ENCODE measurements around the gene PIRT.

DNA sequence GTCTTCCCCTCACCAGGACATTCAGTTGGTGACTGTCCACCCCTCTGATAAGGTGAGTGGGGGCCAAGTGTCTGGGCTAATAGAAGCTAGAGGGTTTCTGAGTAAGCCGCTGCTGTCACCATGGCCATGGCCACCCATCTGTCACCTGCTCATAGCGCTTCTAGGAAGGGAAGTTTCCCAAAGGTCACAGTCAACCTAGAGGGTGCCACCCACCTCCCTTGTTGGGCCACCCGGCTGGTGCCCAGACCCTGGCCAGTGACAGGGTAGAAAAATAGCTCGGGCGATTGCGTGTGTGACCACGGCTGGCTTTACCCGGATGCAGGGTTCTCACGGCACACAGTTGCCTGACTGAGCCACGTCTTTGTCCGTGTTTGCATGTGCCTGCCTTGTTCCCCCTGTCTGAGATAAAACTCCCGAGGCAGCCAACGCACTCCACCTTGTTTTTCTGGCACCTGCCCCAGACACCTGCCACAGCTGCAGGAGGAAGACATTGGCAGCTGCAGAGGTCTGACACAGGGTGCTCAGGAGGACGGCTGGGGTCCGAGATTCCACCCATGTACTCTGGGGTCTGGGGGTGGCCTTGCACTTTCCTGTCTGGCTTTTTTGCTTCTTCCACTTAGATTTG is 809 bp downstream of the PIRT start:
- TF ChIP-seq, protein P1, sequence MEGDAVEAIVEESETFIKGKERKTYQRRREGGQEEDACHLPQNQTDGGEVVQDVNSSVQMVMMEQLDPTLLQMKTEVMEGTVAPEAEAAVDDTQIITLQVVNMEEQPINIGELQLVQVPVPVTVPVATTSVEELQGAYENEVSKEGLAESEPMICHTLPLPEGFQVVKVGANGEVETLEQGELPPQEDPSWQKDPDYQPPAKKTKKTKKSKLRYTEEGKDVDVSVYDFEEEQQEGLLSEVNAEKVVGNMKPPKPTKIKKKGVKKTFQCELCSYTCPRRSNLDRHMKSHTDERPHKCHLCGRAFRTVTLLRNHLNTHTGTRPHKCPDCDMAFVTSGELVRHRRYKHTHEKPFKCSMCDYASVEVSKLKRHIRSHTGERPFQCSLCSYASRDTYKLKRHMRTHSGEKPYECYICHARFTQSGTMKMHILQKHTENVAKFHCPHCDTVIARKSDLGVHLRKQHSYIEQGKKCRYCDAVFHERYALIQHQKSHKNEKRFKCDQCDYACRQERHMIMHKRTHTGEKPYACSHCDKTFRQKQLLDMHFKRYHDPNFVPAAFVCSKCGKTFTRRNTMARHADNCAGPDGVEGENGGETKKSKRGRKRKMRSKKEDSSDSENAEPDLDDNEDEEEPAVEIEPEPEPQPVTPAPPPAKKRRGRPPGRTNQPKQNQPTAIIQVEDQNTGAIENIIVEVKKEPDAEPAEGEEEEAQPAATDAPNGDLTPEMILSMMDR (IDR thresholded peaks at IDR 0.05), result no peak
- TF ChIP-seq EZH2 (IDR thresholded peaks at IDR 0.05; ENCODE audit: borderline replicate concordance, insufficient read depth, low read depth, low read length, poor library complexity, severe bottlenecking), result no peak

Measured in B cell (primary cell).